MM.1S (cell line): ENCODE results near the gene KIRREL3.

Experiments
- CTCF ChIP-seq: fragments of 300-600 bp; sonication (generic); IDR thresholded peaks from 2 replicates; pipeline ENCODE4 v1.5.1; 2016; ENCODE audit warnings: antibody characterized with exemption, low read length, mixed read lengths
- EZH2 ChIP-seq: fragments of 300-600 bp; sonication (generic); optimal IDR thresholded peaks from 2 replicates; pipeline ENCODE3; 2017; ENCODE audit warnings: low read depth, mild to moderate bottlenecking, antibody characterized with exemption, low read length, mixed read lengths
- EZH2phosphoT487 ChIP-seq: fragments of 300-600 bp; sonication (generic); IDR thresholded peaks from 2 replicates; pipeline ENCODE4 v1.6.1; 2018; ENCODE audit warnings: antibody characterized with exemption, low read length

GRCh38 chr11:126414615-126415014 is 586.0 kb downstream of the KIRREL3 start:
- TF ChIP-seq CTCF (no peak), EZH2 (no peak), EZH2phosphoT487 (no peak)
